A549 (cell line): ENCODE measurements around the gene DENND5A. TPM values are rescaled to one million over a fixed set of nuclear protein-coding genes. Genes with fewer than 3 reads are reported as not detected.

Experiments used
- ATAC-seq, 2 experiments: fragments of 200-7000 bp in 1 of 2; fragments of >200 bp in 1 of 2; cut with Nextera tagmentation in 1 of 2; cut with Tn5 transposase in 1 of 2; 3 replicates each; pipeline versions ENCODE4 v1.8.0 to v1.9.1; 2018 to 2020; ENCODE audit warnings: mild to moderate bottlenecking in 1 of 2, moderate library complexity in 1 of 2
- CTCF ChIA-PET: fragments of 300-600 bp; sonication (Branson Sonifier 250); formaldehyde crosslinking; extraction: SDS; loops from one replicate; lab custom pipeline; 2021; ENCODE audit warnings: antibody characterized with exemption, inconsistent platforms; lab: Yijun Ruan, JAX
- POLR2A ChIA-PET: fragments of 350-600 bp; formaldehyde crosslinking; extraction: SDS; loops from one replicate; lab custom pipeline; 2021; ENCODE audit warnings: antibody characterized with exemption, inconsistent platforms; lab: Yijun Ruan, JAX
- DNase-seq, 2 experiments: peaks; one replicate each; pipeline versions ENCODE4 v3.0.0 to v3.0.0-alpha.2; 2011 to 2016; ENCODE audit warnings: low read depth in 1 of 2, low spot score in 1 of 2
- FAIRE-seq: peaks from 2 replicates; lab custom pipeline; 2011; peaks lifted over from hg19 to GRCh38; lab: Jason Lieb, UNC
- H3K27ac ChIP-seq, 2 experiments: fragments of >200 bp; sonication (Bioruptor Twin); formaldehyde crosslinking; 3 replicates each; pipeline ENCODE4 v1.5.1; 2016 to 2017
- H3K4me1 ChIP-seq: fragments of >200 bp; sonication (Bioruptor Twin); formaldehyde crosslinking; 3 replicates; pipeline ENCODE4 v1.6.1; 2016
- H3K4me2 ChIP-seq: fragments of >200 bp; sonication (Bioruptor Twin); formaldehyde crosslinking; 3 replicates; pipeline ENCODE4 v1.6.1; 2016
- H3K4me3 ChIP-seq: fragments of >200 bp; sonication (Bioruptor Twin); formaldehyde crosslinking; 3 replicates; pipeline ENCODE4 v1.5.1; 2016
- H3K9me3 ChIP-seq: fragments of >200 bp; sonication (Bioruptor Twin); formaldehyde crosslinking; 3 replicates; pipeline ENCODE4 v1.6.1; 2016
- CBX8 ChIP-seq: fragments of 200-600 bp; sonication (generic); IDR thresholded peaks from 2 replicates; pipeline ENCODE4 v1.6.1; 2016
- EP300 ChIP-seq, 2 experiments: fragments of >200 bp; sonication (Bioruptor Twin); formaldehyde crosslinking; IDR thresholded peaks; 2 replicates in 1 of 2; 3 replicates in 1 of 2; pipeline ENCODE4 v1.6.1; 2016 to 2017
- ESRRA ChIP-seq: fragments of 150-350 bp; IDR thresholded peaks from 2 replicates; pipeline ENCODE4 v1.6.1; 2014; ENCODE audit warnings: mild to moderate bottlenecking, low read length, borderline replicate concordance
- FOSB ChIP-seq: fragments of 250-450 bp; sonication (Bioruptor Pico); IDR thresholded peaks from 2 replicates; pipeline ENCODE4 v1.5.0; 2020; ENCODE audit warnings: mild to moderate bottlenecking, moderate library complexity
- FOXS1 ChIP-seq: fragments of 250-450 bp; sonication (Bioruptor Pico); IDR thresholded peaks from 2 replicates; pipeline ENCODE4 v1.5.0; 2020; ENCODE audit warnings: mild to moderate bottlenecking, moderate library complexity
- GATA3 ChIP-seq: IDR thresholded peaks from 2 replicates; pipeline ENCODE4 v1.6.1; 2012; ENCODE audit warnings: borderline replicate concordance
- HDAC2 ChIP-seq: fragments of 200-600 bp; sonication (generic); IDR thresholded peaks from 2 replicates; pipeline ENCODE4 v1.6.1; 2016
- JUNB ChIP-seq: fragments of >200 bp; sonication (Bioruptor Twin); formaldehyde crosslinking; IDR thresholded peaks from 2 replicates; pipeline ENCODE4 v1.6.1; 2016
- KDM5A ChIP-seq: fragments of 200-600 bp; sonication (generic); IDR thresholded peaks from 2 replicates; pipeline ENCODE4 v1.6.1; 2016; ENCODE audit warnings: antibody characterized with exemption, mild to moderate bottlenecking
- MYC ChIP-seq: IDR thresholded peaks from 2 replicates; pipeline ENCODE4 v1.6.1; 2012; ENCODE audit warnings: mild to moderate bottlenecking, inconsistent platforms, low read length, improper control_type of control experiment, borderline replicate concordance
- NPAS2 ChIP-seq: fragments of 250-450 bp; sonication (Bioruptor Pico); IDR thresholded peaks from 2 replicates; pipeline ENCODE4 v1.8.0; 2022; ENCODE audit warnings: mild to moderate bottlenecking, moderate library complexity, borderline replicate concordance
- RAD21 ChIP-seq, 2 experiments: fragments of >200 bp in 1 of 2; sonication (Bioruptor Twin) in 1 of 2; formaldehyde crosslinking in 1 of 2; IDR thresholded peaks in 1 of 2; conservative IDR thresholded peaks in 1 of 2; 2 replicates in 1 of 2; 3 replicates in 1 of 2; pipeline ENCODE4 v1.6.1; 2012 to 2018; ENCODE audit warnings: inconsistent platforms in 1 of 2
- RARB ChIP-seq: fragments of 250-450 bp; sonication (Bioruptor Pico); IDR thresholded peaks from 2 replicates; pipeline ENCODE4 v1.8.0; 2021; ENCODE audit warnings: mild to moderate bottlenecking, moderate library complexity
- RFX5 ChIP-seq: fragments of 450-650 bp; IDR thresholded peaks from 2 replicates; pipeline ENCODE4 v1.7.1; 2014; ENCODE audit warnings: antibody characterized with exemption, mild to moderate bottlenecking, moderate library complexity
- SREBF2 ChIP-seq: fragments of 450-650 bp; IDR thresholded peaks from 2 replicates; pipeline ENCODE4 v1.6.1; 2014; ENCODE audit warnings: mild to moderate bottlenecking, moderate library complexity
- TP53 ChIP-seq: fragments of 250-450 bp; sonication (Bioruptor Pico); IDR thresholded peaks from 2 replicates; pipeline ENCODE4 v1.5.0; 2021; ENCODE audit warnings: mild to moderate bottlenecking, moderate library complexity
- WGBS: methylation state at CpG from one replicate; pipeline ENCODE4 v1.1.6; 2017; ENCODE audit errors: missing lambda C conversion rate; 5-methylcytosine and 5-hydroxymethylcytosine counted together
- polyA plus RNA-seq, 4 experiments: library from polyadenylated mRNA; depleted of rRNA in 3 of 4; stranded (reverse); fragments of >200 nt; fragmentation: RNase III in 1 of 4; extraction: RNeasy Plus Mini Kit Qiagen cat#74134 plus additional on column Dnase treatment in 1 of 4; gene quantifications; 2 replicates in 3 of 4; 3 replicates in 1 of 4; pipeline ENCODE4 v1.2.3, GENCODE V29; 2011 to 2017
- TF ChIP-seq, protein P1 (sequence below): fragments of 200-600 bp; sonication (generic); IDR thresholded peaks from 2 replicates; pipeline ENCODE4 v1.6.1; 2016; ENCODE audit warnings: antibody characterized with exemption, mild to moderate bottlenecking, moderate library complexity
- TF ChIP-seq, protein P2 (sequence below): fragments of 250-450 bp; sonication (Bioruptor Pico); IDR thresholded peaks from 2 replicates; pipeline ENCODE4 v1.5.0; 2020; ENCODE audit warnings: low read depth, mild to moderate bottlenecking, moderate library complexity
- TF ChIP-seq, protein P3 (sequence below): fragments of 150-350 bp; IDR thresholded peaks from 2 replicates; pipeline ENCODE4 v1.6.1; 2014; ENCODE audit warnings: low read depth, mild to moderate bottlenecking, low read length
- TF ChIP-seq, protein P4 (sequence below): IDR thresholded peaks from 2 replicates; pipeline ENCODE4 v1.6.1; 2012
- TF ChIP-seq, protein P5 (sequence below): fragments of >200 bp; sonication (Bioruptor Twin); formaldehyde crosslinking; IDR thresholded peaks from 3 replicates; pipeline ENCODE4 v1.5.1; 2016

DENND5A gene
- polyA plus RNA-seq, 2 of the 4 experiments (the other 2 are of a cell fraction): 36.6 to 88.7 TPM

DNA sequence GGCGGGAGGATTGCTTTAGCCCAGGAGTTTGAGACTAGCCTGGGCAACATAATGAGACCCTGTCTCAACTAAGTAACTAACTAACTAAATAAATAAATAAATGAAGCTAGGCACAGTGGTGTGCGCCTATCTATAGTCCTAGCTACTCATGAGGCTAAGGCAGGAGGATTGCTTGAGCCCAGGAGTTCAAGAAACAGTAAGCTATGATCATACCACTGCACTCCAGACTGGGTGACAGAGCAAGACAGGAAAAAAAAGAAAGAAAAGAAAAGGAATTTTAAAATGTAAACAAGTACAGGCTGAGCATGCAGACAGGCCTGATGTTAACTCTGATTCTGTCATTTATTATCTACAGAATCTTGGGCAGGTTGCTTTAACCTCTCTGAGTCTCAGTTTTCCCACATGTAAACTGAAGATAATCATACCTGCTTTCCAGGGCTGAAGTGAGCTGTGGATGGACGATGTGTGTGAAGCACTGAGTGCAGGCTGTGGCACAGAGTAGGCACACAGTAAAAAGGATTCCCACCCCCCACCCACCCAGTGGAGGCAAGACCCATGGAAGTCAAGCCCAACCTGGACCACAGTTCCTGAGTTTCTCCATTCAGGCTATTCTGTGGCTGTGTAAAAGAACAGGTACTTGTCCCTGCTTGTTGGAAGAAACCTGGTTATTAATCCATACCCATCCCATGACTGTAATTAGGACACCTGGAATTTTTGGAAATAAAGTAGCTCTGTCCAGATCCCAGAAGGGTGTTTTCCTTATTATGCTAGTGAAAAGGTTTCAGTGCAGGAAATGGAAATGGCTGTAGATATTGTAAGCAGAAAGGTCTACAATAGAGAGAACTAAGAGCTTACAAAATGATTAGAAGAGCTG is 155.1 kb downstream of the DENND5A start:
- ChIA-PET POLR2A (no interaction called here), CTCF (interaction anchor here (0.8 to 3.3 kb wide), 6 partner anchors 10 to 94 kb away, joined by 3 to 12 read pairs (median 4); no protein-coding TSS in a partner anchor)
- Histone ChIP-seq H3K4me1 (no peaks in the 10 kb centered on the region), H3K27ac (no peak overlapping the region), H3K4me2 (no peak overlapping the region), H3K4me3 (no peak overlapping the region), H3K9me3 (peaks cover 22% of the 10 kb centered on the region; the same call in 2 of the 3 replicates)
- no peak for FAIRE-seq
- TF ChIP-seq CBX8 (no peak), HDAC2 (no peak)
- TF ChIP-seq, protein P1, sequence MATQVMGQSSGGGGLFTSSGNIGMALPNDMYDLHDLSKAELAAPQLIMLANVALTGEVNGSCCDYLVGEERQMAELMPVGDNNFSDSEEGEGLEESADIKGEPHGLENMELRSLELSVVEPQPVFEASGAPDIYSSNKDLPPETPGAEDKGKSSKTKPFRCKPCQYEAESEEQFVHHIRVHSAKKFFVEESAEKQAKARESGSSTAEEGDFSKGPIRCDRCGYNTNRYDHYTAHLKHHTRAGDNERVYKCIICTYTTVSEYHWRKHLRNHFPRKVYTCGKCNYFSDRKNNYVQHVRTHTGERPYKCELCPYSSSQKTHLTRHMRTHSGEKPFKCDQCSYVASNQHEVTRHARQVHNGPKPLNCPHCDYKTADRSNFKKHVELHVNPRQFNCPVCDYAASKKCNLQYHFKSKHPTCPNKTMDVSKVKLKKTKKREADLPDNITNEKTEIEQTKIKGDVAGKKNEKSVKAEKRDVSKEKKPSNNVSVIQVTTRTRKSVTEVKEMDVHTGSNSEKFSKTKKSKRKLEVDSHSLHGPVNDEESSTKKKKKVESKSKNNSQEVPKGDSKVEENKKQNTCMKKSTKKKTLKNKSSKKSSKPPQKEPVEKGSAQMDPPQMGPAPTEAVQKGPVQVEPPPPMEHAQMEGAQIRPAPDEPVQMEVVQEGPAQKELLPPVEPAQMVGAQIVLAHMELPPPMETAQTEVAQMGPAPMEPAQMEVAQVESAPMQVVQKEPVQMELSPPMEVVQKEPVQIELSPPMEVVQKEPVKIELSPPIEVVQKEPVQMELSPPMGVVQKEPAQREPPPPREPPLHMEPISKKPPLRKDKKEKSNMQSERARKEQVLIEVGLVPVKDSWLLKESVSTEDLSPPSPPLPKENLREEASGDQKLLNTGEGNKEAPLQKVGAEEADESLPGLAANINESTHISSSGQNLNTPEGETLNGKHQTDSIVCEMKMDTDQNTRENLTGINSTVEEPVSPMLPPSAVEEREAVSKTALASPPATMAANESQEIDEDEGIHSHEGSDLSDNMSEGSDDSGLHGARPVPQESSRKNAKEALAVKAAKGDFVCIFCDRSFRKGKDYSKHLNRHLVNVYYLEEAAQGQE: no peak
- no peak for ATAC-seq
- 85% methylated on average over 3 of the region's 3 CpGs for WGBS
- DNase-seq: no peak

DNA sequence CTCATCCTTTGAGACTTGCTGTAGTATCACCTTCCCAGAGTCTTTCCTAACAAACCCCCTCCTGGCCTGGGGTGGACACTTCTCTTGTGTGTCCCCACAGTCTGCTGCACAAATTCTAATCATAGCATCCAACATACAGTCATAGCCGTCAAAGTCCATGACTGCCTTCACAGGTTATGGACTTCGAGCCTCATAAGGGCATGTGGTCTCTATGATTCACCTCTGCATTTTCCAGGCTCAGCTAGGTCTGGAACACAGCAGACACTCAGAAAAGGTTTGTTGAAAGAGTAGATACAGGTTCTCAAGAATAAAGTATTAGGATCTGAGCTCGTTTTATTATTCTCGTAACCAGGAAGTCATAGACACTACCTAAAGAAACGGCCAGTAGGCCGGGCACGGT is 160.6 kb downstream of the DENND5A start:
- no peak overlapping the region for H3K4me3 ChIP-seq
- 92% methylated on average over 7 of the region's 7 CpGs for WGBS
- DNase-seq (no peak), ATAC-seq (no peak), FAIRE-seq (no peak)
- ChIA-PET POLR2A (no interaction called here), CTCF (no interaction called here)
- no peak overlapping the region for H3K27ac ChIP-seq
- TF ChIP-seq, protein P2, sequence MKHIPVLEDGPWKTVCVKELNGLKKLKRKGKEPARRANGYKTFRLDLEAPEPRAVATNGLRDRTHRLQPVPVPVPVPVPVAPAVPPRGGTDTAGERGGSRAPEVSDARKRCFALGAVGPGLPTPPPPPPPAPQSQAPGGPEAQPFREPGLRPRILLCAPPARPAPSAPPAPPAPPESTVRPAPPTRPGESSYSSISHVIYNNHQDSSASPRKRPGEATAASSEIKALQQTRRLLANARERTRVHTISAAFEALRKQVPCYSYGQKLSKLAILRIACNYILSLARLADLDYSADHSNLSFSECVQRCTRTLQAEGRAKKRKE: no peak
- no peak for TF ChIP-seq RFX5
- no peak for TF ChIP-seq TP53
- TF ChIP-seq RARB: no peak
- TF ChIP-seq KDM5A: no peak
- TF ChIP-seq, protein P3, sequence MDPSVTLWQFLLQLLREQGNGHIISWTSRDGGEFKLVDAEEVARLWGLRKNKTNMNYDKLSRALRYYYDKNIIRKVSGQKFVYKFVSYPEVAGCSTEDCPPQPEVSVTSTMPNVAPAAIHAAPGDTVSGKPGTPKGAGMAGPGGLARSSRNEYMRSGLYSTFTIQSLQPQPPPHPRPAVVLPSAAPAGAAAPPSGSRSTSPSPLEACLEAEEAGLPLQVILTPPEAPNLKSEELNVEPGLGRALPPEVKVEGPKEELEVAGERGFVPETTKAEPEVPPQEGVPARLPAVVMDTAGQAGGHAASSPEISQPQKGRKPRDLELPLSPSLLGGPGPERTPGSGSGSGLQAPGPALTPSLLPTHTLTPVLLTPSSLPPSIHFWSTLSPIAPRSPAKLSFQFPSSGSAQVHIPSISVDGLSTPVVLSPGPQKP: no peak
- no peak for TF ChIP-seq FOXS1 (CRISPR knock-in tag)
- TF ChIP-seq, protein P1: no peak
- TF ChIP-seq FOSB (CRISPR knock-in tag): no peak
- TF ChIP-seq, protein P4, sequence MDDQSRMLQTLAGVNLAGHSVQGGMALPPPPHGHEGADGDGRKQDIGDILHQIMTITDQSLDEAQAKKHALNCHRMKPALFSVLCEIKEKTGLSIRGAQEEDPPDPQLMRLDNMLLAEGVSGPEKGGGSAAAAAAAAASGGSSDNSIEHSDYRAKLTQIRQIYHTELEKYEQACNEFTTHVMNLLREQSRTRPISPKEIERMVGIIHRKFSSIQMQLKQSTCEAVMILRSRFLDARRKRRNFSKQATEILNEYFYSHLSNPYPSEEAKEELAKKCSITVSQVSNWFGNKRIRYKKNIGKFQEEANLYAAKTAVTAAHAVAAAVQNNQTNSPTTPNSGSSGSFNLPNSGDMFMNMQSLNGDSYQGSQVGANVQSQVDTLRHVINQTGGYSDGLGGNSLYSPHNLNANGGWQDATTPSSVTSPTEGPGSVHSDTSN: no peak
- no peak for TF ChIP-seq SREBF2
- no peak for TF ChIP-seq MYC
- TF ChIP-seq JUNB: no peak
- no peak for TF ChIP-seq EP300 (IDR thresholded peaks at IDR 0.05)
- no peak for TF ChIP-seq GATA3
- no peak for TF ChIP-seq ESRRA
- no peak for TF ChIP-seq RAD21 (conservative IDR thresholded peaks at IDR 0.05 in 1 of 2, IDR thresholded peaks at IDR 0.05 in 1 of 2)
- TF ChIP-seq, protein P5, sequence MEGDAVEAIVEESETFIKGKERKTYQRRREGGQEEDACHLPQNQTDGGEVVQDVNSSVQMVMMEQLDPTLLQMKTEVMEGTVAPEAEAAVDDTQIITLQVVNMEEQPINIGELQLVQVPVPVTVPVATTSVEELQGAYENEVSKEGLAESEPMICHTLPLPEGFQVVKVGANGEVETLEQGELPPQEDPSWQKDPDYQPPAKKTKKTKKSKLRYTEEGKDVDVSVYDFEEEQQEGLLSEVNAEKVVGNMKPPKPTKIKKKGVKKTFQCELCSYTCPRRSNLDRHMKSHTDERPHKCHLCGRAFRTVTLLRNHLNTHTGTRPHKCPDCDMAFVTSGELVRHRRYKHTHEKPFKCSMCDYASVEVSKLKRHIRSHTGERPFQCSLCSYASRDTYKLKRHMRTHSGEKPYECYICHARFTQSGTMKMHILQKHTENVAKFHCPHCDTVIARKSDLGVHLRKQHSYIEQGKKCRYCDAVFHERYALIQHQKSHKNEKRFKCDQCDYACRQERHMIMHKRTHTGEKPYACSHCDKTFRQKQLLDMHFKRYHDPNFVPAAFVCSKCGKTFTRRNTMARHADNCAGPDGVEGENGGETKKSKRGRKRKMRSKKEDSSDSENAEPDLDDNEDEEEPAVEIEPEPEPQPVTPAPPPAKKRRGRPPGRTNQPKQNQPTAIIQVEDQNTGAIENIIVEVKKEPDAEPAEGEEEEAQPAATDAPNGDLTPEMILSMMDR: no peak
- no peak for TF ChIP-seq NPAS2
- H3K4me2 ChIP-seq: no peak overlapping the region
- peaks cover 3% of the 10 kb centered on the region; the same call in 1 of the 3 replicates for H3K4me1 ChIP-seq
- H3K9me3 ChIP-seq: no peaks in the 10 kb centered on the region
